HK-2 (cell line): Measurements from ENCODE around the gene FAM98C.
"Not testable (repeated sequence)": the region's sequence is repeated elsewhere in the genome, so short reads cannot be mapped to it uniquely, and the experiment has no call there.

Source experiments
- DNase-seq: peaks from one replicate; pipeline ENCODE4 v3.0.0-alpha.2; 2018; ENCODE audit not compliant: unreplicated experiment

Gene FAM98C

GRCh38 chr19:38425810-38426466 lies 23.0 kb downstream of the FAM98C start, which contains the start of gene RASGRP4:
Gene RASGRP4 (minus strand): TSS chr19:38426219. CDS start chr19:38426091, 128 bp downstream.
- DNase-seq: no peak

DNA sequence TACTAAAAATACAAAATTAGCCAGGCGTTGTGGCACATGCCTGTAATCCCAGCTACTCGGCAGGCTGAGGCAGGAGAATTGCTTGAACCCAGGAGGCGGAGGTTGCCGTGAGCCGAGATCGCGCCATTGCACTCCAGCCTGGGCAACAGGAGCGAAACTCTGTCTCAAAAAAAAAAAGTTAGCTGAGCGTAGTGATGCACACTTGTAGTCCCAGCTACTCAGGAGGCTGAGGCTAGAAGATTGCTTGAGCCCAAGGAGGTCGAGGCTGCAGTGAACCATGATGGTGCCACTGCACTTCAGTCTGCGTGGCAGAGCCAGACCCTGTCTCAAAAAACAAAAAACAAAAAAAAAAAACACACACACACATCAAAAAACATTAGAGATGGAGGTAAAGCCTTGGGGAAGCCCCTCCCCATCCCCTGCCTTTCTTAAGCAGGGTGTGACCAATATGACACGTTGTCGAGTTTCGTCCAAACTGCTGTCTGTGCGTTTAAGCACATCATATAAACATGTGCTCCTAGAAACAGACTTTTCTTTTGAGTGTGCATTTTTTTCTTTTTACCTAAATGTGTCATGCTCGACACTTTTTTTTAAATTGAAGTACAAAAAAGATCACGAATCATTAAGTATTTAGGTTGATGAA lies 24.3 kb downstream of the FAM98C start:
- DNase-seq: not testable (repeated sequence)

- no peak for DNase-seq
Observed at GRCh38 chr19:38429055-38429810, 26.3 kb downstream of the FAM98C start.

- DNase-seq: no peak
Observed at GRCh38 chr19:38429811-38430156, 26.9 kb downstream of the FAM98C start.

GRCh38 chr19:38430931-38431330 lies 28.0 kb downstream of the FAM98C start:
- no peak for DNase-seq

- DNase-seq: no peak
Observed at GRCh38 chr19:38433268-38433733, 30.4 kb downstream of the FAM98C start, which contains the start of gene RYR1. Gene RYR1 (plus strand): TSS chr19:38433691. CDS start chr19:38433830, 139 bp downstream.

GRCh38 chr19:38434549-38435051 lies 31.7 kb downstream of the FAM98C start:
- DNase-seq: no peak

- DNase-seq: no peak
Observed at GRCh38 chr19:38437295-38437694, 34.4 kb downstream of the FAM98C start.

DNA sequence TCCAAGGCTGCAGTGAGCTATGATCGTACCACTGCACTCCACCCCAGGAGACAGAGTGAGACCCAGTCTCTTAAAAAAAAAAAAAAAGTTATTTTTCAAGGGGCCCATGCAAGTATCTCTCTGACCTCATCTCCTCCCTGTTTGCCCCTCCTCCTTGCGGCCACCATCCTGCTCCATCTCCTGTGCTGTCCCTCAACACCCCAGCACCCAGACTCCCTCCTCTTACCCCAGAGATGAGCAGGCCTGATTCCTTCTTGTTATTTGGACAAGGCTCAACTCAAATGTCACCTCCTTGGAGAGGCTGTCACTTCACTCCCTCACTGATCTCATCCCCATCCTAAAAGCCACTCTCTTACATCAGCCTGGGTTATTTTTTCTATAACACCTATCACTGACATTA lies 35.0 kb downstream of the FAM98C start:
- DNase-seq: no peak

DNA sequence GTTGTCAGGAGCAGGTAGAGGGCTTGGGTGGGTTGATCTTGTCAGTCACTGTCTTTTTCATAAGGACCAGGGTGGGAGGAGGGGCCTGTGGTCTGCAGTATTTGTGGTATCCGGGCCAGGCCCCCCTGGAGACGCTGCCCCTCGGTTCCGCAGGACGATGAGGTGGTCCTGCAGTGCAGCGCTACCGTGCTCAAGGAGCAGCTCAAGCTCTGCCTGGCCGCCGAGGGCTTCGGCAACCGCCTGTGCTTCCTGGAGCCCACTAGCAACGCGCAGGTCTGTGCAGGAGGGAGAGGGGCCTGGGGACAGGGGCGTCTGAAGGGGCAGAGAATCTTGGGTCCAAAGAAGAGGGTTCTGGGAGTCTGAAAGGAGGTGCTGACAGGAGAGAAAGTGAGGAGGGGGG lies 37.7 kb downstream of the FAM98C start:
- DNase-seq: no peak

GRCh38 chr19:38441657-38442348 lies 38.9 kb downstream of the FAM98C start:
- DNase-seq: no peak

DNA sequence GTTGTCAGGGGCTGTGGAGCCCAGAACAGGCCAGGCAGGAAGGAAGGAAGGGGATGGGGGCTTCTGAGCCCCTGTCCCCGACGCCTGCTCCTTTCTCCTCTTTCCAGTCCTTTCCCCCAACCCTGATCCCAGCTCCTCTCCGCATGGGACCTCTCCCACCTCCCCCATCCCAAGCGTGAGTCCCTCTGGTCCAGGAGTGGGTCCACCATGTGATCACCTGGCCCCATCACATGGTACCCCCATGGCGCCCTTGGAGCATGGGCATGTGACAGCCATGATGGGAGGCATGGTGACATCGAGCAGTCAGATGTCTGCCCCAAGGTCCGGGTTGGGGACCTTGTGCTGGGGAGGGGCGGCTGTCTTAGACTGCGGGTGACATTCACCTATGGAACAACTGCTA lies 39.8 kb downstream of the FAM98C start:
- DNase-seq: no peak

- no peak for DNase-seq
Observed at GRCh38 chr19:38443458-38443999, 40.6 kb downstream of the FAM98C start.

DNA sequence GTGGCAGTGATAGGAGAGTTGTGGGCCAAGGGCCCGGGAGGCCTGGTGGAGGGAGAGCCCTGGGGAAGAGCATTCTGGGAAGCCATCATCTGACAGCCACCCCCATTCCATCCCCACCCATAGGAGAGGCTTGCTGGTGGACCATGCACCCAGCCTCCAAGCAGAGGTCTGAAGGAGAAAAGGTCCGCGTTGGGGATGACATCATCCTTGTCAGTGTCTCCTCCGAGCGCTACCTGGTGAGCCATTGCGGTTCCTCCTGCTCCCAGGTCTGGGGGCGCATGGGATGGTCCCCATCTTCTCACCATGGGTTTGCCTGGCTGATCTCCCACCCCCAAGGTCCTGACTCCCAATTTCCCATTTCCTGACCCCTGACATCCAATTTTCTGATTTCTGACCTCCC lies 41.1 kb downstream of the FAM98C start:
- DNase-seq: no peak

DNA sequence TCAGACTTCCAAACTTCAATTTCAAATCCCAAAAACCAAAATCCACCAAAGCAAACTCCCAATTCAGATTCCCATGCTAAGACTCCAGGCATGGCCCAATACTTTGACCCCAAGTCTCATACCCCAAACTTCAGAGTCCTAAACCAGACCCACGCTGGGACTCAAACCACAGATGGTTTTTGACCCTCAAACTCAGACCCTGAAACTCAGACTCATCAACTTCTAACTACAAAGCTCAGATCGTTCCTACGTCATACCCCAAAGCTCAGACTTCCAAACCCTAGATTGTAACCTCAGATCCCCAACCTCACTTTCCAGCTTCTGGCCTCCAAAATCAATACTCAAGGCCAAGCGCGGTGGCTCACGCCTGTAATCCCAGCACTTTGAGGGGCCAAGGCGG lies 42.5 kb downstream of the FAM98C start:
- DNase-seq: no peak

DNA sequence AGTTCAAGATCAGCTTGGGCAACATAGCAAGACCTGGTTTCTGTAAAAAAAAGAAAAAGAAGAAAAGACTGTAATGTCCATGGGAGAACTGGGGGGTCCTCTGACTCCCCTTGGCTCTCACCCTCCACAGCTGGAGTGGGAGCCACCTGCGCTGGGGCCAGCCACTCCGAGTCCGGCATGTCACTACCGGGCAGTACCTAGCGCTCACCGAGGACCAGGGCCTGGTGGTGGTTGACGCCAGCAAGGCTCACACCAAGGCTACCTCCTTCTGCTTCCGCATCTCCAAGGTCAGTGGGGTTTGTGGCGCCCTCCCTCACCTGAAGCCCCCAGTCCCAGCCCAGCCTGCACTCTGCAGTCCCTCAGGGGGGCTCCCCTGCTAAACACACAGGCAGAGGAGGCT lies 45.3 kb downstream of the FAM98C start:
- no peak for DNase-seq

- DNase-seq: no peak
Observed at GRCh38 chr19:38449518-38449917, 46.6 kb downstream of the FAM98C start.

GRCh38 chr19:38451036-38451435 lies 48.1 kb downstream of the FAM98C start:
- DNase-seq: no peak

DNA sequence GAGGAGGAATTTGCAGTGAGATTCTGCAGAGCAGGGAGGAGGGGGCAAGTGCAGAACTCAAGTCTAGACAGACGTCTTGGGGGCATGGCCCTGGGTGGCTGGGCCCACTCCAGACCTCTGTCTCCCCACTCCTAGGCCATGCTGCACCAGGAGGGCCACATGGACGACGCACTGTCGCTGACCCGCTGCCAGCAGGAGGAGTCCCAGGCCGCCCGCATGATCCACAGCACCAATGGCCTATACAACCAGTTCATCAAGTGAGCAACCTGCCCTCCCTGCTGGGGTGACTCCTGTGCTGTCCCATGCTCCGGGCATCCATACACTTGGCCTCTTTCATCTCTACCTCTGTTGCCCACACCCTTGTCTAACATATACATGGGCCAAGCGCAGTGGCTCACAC lies 48.7 kb downstream of the FAM98C start:
- no peak for DNase-seq

DNA sequence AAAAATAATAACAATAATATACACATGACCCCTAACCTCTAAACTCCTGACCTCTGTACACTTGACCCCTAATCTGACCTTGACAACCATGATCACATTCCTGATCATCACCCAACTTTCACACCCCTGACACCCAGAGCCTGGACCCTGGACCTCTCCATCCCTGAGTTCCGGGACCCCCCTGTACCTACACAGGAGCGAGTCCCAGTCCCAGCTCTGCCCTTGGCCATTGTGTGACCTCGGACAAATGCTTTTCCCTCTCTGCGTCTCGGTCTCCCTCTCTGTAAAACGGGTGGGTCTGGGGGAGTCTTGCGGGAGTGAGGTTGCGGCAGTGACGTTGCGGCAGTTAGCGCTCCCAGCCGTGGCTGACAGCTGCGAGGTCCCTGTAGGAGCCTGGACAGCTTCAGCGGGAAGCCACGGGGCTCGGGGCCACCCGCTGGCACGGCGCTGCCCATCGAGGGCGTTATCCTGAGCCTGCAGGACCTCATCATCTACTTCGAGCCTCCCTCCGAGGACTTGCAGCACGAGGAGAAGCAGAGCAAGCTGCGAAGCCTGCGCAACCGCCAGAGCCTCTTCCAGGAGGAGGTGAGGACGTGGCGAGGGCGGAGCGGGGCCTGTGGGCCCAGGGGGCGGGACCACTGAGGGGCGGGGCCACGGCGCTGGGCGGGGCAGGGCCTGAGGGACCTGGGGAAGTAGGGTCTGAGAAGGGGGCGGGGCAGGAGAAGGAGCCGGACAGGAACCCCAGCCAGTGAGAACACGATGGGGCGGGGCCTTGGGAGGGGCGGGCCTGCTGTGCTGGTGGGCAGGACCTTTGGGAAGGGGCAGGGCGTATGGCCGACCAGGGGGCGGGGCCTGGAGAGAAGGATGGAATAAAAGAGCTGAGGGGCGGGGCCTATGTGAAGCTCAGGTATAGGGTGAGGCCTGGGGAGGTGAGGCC lies 49.8 kb downstream of the FAM98C start:
- no peak for DNase-seq

DNA sequence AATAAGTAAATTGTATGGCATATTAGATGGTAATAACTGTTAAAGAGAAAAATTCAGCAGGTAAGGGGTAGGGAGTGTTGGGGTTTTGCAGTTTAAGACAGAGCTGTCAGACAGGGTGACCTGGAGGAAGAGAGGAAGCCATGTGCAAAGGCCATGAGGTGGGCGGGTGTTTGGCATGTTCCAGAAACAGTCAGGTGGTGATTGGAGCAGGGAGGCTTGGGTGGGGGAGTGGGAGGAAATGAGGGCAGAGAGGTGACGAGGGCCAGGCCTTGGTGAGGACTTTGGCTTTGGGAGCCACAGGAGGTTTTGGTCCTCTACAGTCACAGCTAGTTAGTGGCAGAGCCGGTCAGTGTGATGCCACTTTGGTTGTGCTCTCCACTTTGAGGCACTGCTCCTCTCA lies 50.7 kb downstream of the FAM98C start:
- no peak for DNase-seq
